Liver (tissue), 3 donors: ENCODE measurements around the gene MSMP.

ENCODE experiments used
- FOXA1 ChIP-seq: IDR thresholded peaks from 2 replicates; pipeline ENCODE4 v1.6.1; 2016; ENCODE audit warnings: antibody characterized with exemption
- HNF4G ChIP-seq: IDR thresholded peaks from 2 replicates; pipeline ENCODE4 v1.6.1; 2016; ENCODE audit warnings: antibody characterized with exemption
- JUND ChIP-seq, 2 donors: IDR thresholded peaks; 2 replicates each; pipeline ENCODE4 v1.6.1; 2016; ENCODE audit warnings: antibody characterized with exemption in 2 of 2
- RXRA ChIP-seq, 2 donors: IDR thresholded peaks; 2 replicates each; pipeline ENCODE4 v1.6.1; 2017 to 2018; ENCODE audit warnings: antibody characterized with exemption in 2 of 2, mild to moderate bottlenecking in 1 of 2
- SP1 ChIP-seq: IDR thresholded peaks from 2 replicates; pipeline ENCODE4 v1.6.1; 2018; ENCODE audit warnings: antibody characterized with exemption, mild to moderate bottlenecking
- TAF1 ChIP-seq: conservative IDR thresholded peaks from 2 replicates; pipeline ENCODE4 v1.6.1; 2016; ENCODE audit warnings: antibody characterized with exemption, mild to moderate bottlenecking
- YY1 ChIP-seq: IDR thresholded peaks from 2 replicates; pipeline ENCODE4 v1.6.1; 2016; ENCODE audit warnings: antibody characterized with exemption, mild to moderate bottlenecking
- TF ChIP-seq, protein P1 (sequence below): fragments of 150-350 bp; IDR thresholded peaks from 2 replicates; pipeline ENCODE4 v1.5.1; 2017; ENCODE audit warnings: improper control_type of control experiment, low read depth, low read length; ENCODE audit not compliant: missing input control
- TF ChIP-seq, protein P2 (sequence below): IDR thresholded peaks from 2 replicates; pipeline ENCODE4 v1.6.1; 2016; ENCODE audit warnings: antibody characterized with exemption
- TF ChIP-seq, protein P3 (sequence below): IDR thresholded peaks from 2 replicates; pipeline ENCODE4 v1.6.1; 2016; ENCODE audit warnings: antibody characterized with exemption
- TF ChIP-seq, protein P4 (sequence below): IDR thresholded peaks from 2 replicates; pipeline ENCODE4 v1.6.1; 2016; ENCODE audit warnings: antibody characterized with exemption, mild to moderate bottlenecking
- TF ChIP-seq, protein P5 (sequence below): IDR thresholded peaks from 2 replicates; pipeline ENCODE4 v1.6.1; 2016; ENCODE audit warnings: antibody characterized with exemption
- donor health status: healthy.
- donor health status: healthy.

DNA sequence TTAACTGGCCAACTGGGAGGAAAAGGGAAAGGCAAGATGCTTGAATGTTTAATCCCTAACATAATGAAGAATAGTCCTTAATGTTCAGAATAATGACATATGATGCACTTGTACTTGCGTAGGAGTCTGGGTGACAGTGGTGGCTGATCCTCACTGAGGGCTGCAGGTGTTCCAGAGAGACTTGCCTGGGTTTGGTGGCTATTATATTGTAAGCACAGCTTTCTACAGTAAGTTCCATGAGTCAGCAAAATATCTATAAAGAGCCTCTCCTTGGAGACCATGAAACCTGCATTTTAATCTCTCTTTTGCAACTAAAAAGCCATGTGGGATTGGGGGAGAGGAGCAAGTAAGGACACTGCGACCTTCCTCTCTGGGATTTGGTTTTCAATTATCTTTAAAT is 35.5 kb upstream of the MSMP start:
- TF ChIP-seq HNF4G = no peak
- no peak for TF ChIP-seq JUND (IDR thresholded peaks at IDR 0.05)
- TF ChIP-seq FOXA1 = no peak
- TF ChIP-seq TAF1 = no peak
- TF ChIP-seq, protein P1, sequence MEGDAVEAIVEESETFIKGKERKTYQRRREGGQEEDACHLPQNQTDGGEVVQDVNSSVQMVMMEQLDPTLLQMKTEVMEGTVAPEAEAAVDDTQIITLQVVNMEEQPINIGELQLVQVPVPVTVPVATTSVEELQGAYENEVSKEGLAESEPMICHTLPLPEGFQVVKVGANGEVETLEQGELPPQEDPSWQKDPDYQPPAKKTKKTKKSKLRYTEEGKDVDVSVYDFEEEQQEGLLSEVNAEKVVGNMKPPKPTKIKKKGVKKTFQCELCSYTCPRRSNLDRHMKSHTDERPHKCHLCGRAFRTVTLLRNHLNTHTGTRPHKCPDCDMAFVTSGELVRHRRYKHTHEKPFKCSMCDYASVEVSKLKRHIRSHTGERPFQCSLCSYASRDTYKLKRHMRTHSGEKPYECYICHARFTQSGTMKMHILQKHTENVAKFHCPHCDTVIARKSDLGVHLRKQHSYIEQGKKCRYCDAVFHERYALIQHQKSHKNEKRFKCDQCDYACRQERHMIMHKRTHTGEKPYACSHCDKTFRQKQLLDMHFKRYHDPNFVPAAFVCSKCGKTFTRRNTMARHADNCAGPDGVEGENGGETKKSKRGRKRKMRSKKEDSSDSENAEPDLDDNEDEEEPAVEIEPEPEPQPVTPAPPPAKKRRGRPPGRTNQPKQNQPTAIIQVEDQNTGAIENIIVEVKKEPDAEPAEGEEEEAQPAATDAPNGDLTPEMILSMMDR = no peak
- no peak for TF ChIP-seq YY1
- TF ChIP-seq, protein P2, sequence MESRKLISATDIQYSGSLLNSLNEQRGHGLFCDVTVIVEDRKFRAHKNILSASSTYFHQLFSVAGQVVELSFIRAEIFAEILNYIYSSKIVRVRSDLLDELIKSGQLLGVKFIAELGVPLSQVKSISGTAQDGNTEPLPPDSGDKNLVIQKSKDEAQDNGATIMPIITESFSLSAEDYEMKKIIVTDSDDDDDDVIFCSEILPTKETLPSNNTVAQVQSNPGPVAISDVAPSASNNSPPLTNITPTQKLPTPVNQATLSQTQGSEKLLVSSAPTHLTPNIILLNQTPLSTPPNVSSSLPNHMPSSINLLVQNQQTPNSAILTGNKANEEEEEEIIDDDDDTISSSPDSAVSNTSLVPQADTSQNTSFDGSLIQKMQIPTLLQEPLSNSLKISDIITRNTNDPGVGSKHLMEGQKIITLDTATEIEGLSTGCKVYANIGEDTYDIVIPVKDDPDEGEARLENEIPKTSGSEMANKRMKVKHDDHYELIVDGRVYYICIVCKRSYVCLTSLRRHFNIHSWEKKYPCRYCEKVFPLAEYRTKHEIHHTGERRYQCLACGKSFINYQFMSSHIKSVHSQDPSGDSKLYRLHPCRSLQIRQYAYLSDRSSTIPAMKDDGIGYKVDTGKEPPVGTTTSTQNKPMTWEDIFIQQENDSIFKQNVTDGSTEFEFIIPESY = no peak
- TF ChIP-seq, protein P3, sequence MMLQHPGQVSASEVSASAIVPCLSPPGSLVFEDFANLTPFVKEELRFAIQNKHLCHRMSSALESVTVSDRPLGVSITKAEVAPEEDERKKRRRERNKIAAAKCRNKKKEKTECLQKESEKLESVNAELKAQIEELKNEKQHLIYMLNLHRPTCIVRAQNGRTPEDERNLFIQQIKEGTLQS = no peak
- TF ChIP-seq, protein P4, sequence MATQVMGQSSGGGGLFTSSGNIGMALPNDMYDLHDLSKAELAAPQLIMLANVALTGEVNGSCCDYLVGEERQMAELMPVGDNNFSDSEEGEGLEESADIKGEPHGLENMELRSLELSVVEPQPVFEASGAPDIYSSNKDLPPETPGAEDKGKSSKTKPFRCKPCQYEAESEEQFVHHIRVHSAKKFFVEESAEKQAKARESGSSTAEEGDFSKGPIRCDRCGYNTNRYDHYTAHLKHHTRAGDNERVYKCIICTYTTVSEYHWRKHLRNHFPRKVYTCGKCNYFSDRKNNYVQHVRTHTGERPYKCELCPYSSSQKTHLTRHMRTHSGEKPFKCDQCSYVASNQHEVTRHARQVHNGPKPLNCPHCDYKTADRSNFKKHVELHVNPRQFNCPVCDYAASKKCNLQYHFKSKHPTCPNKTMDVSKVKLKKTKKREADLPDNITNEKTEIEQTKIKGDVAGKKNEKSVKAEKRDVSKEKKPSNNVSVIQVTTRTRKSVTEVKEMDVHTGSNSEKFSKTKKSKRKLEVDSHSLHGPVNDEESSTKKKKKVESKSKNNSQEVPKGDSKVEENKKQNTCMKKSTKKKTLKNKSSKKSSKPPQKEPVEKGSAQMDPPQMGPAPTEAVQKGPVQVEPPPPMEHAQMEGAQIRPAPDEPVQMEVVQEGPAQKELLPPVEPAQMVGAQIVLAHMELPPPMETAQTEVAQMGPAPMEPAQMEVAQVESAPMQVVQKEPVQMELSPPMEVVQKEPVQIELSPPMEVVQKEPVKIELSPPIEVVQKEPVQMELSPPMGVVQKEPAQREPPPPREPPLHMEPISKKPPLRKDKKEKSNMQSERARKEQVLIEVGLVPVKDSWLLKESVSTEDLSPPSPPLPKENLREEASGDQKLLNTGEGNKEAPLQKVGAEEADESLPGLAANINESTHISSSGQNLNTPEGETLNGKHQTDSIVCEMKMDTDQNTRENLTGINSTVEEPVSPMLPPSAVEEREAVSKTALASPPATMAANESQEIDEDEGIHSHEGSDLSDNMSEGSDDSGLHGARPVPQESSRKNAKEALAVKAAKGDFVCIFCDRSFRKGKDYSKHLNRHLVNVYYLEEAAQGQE = no peak
- TF ChIP-seq, protein P5, sequence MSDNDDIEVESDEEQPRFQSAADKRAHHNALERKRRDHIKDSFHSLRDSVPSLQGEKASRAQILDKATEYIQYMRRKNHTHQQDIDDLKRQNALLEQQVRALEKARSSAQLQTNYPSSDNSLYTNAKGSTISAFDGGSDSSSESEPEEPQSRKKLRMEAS = no peak
- TF ChIP-seq RXRA (IDR thresholded peaks at IDR 0.05) = no peak
- TF ChIP-seq SP1 = no peak
